ENCODE data around the gene EPHB1.

The EPHB1 gene

DNA sequence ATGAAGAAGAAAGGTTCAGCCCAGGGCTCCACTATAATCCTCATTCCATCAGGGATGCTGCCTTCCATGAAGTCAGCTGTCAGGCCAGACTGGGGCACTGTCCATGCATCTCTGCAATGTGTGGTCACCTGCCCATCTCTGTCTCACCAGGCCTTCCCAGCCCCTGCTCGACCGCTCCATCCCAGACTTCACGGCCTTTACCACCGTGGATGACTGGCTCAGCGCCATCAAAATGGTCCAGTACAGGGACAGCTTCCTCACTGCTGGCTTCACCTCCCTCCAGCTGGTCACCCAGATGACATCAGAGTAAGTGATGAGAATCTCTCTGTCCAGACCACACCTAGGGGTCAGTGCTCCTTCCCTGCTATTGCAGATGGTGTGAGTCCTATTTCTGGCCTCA, 454.1 kb downstream of the EPHB1 start:
- H3K36me3 ChIP-seq (ENCODE audit: control insufficient read depth, insufficient read depth, low read length), result no peaks in the 10 kb centered on the region
- H3K4me3 ChIP-seq (ENCODE audit: low read length), result no peak overlapping the region
- H3K27ac ChIP-seq (ENCODE audit: low read depth, low read length), result no peak overlapping the region
- no peaks in the 10 kb centered on the region for H3K4me1 ChIP-seq (ENCODE audit: control insufficient read depth, insufficient read depth, low read length)
- H3K27me3 ChIP-seq (ENCODE audit: control insufficient read depth, insufficient read depth, low read length), result no peaks in the 10 kb centered on the region
- no peak overlapping the region for H3K9ac ChIP-seq (ENCODE audit: low read length)

GRCh38 chr3:135258916-135259315, 463.9 kb downstream of the EPHB1 start:
- H3K9ac ChIP-seq (ENCODE audit: low read length), result no peak overlapping the region
- H3K4me3 ChIP-seq (ENCODE audit: low read length), result no peak overlapping the region
- no peaks in the 10 kb centered on the region for H3K36me3 ChIP-seq (ENCODE audit: control insufficient read depth, insufficient read depth, low read length)
- no peak overlapping the region for H3K27ac ChIP-seq (ENCODE audit: low read depth, low read length)
- H3K27me3 ChIP-seq (ENCODE audit: control insufficient read depth, insufficient read depth, low read length), result no peaks in the 10 kb centered on the region
- no peaks in the 10 kb centered on the region for H3K4me1 ChIP-seq (ENCODE audit: control insufficient read depth, insufficient read depth, low read length)

- Histone ChIP-seq H3K9ac (ENCODE audit: low read length) (no peak overlapping the region), H3K27me3 (ENCODE audit: control insufficient read depth, insufficient read depth, low read length) (no peaks in the 10 kb centered on the region), H3K27ac (ENCODE audit: low read depth, low read length) (no peak overlapping the region), H3K36me3 (ENCODE audit: control insufficient read depth, insufficient read depth, low read length) (no peaks in the 10 kb centered on the region), H3K4me1 (ENCODE audit: control insufficient read depth, insufficient read depth, low read length) (no peaks in the 10 kb centered on the region), H3K4me3 (ENCODE audit: low read length) (no peak overlapping the region)
Measured at GRCh38 chr3:135260025-135260424, 465.0 kb downstream of the EPHB1 start.

GRCh38 chr3:135261214-135261775, 466.2 kb downstream of the EPHB1 start:
- Histone ChIP-seq H3K9ac (ENCODE audit: low read length) (no peak overlapping the region), H3K27ac (ENCODE audit: low read depth, low read length) (no peak overlapping the region), H3K4me1 (ENCODE audit: control insufficient read depth, insufficient read depth, low read length) (no peaks in the 10 kb centered on the region), H3K36me3 (ENCODE audit: control insufficient read depth, insufficient read depth, low read length) (no peaks in the 10 kb centered on the region), H3K27me3 (ENCODE audit: control insufficient read depth, insufficient read depth, low read length) (no peaks in the 10 kb centered on the region), H3K4me3 (ENCODE audit: low read length) (no peak overlapping the region)

GRCh38 chr3:135261916-135262315, 466.9 kb downstream of the EPHB1 start:
- Histone ChIP-seq H3K4me3 (ENCODE audit: low read length) (no peak overlapping the region), H3K27ac (ENCODE audit: low read depth, low read length) (no peak overlapping the region), H3K27me3 (ENCODE audit: control insufficient read depth, insufficient read depth, low read length) (no peaks in the 10 kb centered on the region), H3K9ac (ENCODE audit: low read length) (no peak overlapping the region), H3K4me1 (ENCODE audit: control insufficient read depth, insufficient read depth, low read length) (no peaks in the 10 kb centered on the region), H3K36me3 (ENCODE audit: control insufficient read depth, insufficient read depth, low read length) (no peaks in the 10 kb centered on the region)

DNA sequence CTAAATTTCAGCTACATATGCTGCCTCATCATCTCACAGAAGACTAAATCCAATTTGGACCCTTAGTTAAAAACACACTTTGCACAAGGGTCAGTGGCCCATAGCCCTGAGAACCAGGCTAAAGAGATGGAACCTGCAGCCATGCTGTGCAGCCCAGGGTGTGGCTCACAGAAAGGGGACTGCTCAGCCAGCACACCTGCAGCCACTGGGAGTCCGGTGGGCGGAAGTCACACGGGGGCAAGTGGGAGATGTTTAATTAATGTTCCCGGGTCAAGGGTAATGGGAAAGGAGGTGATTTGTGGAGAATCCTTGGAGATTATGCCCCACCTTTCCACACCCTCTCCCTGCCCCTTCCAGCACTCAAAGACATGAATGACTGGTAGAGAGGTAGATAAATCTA, 467.4 kb downstream of the EPHB1 start:
- no peak overlapping the region for H3K4me3 ChIP-seq (ENCODE audit: low read length)
- no peak overlapping the region for H3K27ac ChIP-seq (ENCODE audit: low read depth, low read length)
- no peaks in the 10 kb centered on the region for H3K27me3 ChIP-seq (ENCODE audit: control insufficient read depth, insufficient read depth, low read length)
- no peak overlapping the region for H3K9ac ChIP-seq (ENCODE audit: low read length)
- no peaks in the 10 kb centered on the region for H3K4me1 ChIP-seq (ENCODE audit: control insufficient read depth, insufficient read depth, low read length)
- no peaks in the 10 kb centered on the region for H3K36me3 ChIP-seq (ENCODE audit: control insufficient read depth, insufficient read depth, low read length)

- H3K9ac ChIP-seq (ENCODE audit: low read length), result no peak overlapping the region
Measured at GRCh38 chr3:135263331-135263730, 468.3 kb downstream of the EPHB1 start.

GRCh38 chr3:135267487-135267886, 472.4 kb downstream of the EPHB1 start:
- Histone ChIP-seq H3K9ac (ENCODE audit: low read length) (no peak overlapping the region), H3K4me1 (ENCODE audit: control insufficient read depth, insufficient read depth, low read length) (no peaks in the 10 kb centered on the region), H3K27me3 (ENCODE audit: control insufficient read depth, insufficient read depth, low read length) (no peaks in the 10 kb centered on the region), H3K4me3 (ENCODE audit: low read length) (no peak overlapping the region), H3K36me3 (ENCODE audit: control insufficient read depth, insufficient read depth, low read length) (no peaks in the 10 kb centered on the region), H3K27ac (ENCODE audit: low read depth, low read length) (no peak overlapping the region)

More at GRCh38 chr3:135263331-135263730, 468.3 kb downstream of the EPHB1 start:
- Histone ChIP-seq H3K4me1 (ENCODE audit: control insufficient read depth, insufficient read depth, low read length) (no peaks in the 10 kb centered on the region), H3K27ac (ENCODE audit: low read depth, low read length) (no peak overlapping the region), H3K4me3 (ENCODE audit: low read length) (no peak overlapping the region), H3K36me3 (ENCODE audit: control insufficient read depth, insufficient read depth, low read length) (no peaks in the 10 kb centered on the region), H3K27me3 (ENCODE audit: control insufficient read depth, insufficient read depth, low read length) (no peaks in the 10 kb centered on the region)

GRCh38 chr3:135268941-135269532, 474.0 kb downstream of the EPHB1 start:
- no peaks in the 10 kb centered on the region for H3K27me3 ChIP-seq (ENCODE audit: control insufficient read depth, insufficient read depth, low read length)
- H3K4me3 ChIP-seq (ENCODE audit: low read length), result no peak overlapping the region
- H3K4me1 ChIP-seq (ENCODE audit: control insufficient read depth, insufficient read depth, low read length), result no peaks in the 10 kb centered on the region
- H3K36me3 ChIP-seq (ENCODE audit: control insufficient read depth, insufficient read depth, low read length), result no peaks in the 10 kb centered on the region
- H3K9ac ChIP-seq (ENCODE audit: low read length), result no peak overlapping the region
- no peak overlapping the region for H3K27ac ChIP-seq (ENCODE audit: low read depth, low read length)

- Histone ChIP-seq H3K4me1 (ENCODE audit: control insufficient read depth, insufficient read depth, low read length) (no peaks in the 10 kb centered on the region), H3K4me3 (ENCODE audit: low read length) (no peak overlapping the region), H3K9ac (ENCODE audit: low read length) (no peak overlapping the region)
Measured at GRCh38 chr3:135271177-135272025, 476.3 kb downstream of the EPHB1 start.

DNA sequence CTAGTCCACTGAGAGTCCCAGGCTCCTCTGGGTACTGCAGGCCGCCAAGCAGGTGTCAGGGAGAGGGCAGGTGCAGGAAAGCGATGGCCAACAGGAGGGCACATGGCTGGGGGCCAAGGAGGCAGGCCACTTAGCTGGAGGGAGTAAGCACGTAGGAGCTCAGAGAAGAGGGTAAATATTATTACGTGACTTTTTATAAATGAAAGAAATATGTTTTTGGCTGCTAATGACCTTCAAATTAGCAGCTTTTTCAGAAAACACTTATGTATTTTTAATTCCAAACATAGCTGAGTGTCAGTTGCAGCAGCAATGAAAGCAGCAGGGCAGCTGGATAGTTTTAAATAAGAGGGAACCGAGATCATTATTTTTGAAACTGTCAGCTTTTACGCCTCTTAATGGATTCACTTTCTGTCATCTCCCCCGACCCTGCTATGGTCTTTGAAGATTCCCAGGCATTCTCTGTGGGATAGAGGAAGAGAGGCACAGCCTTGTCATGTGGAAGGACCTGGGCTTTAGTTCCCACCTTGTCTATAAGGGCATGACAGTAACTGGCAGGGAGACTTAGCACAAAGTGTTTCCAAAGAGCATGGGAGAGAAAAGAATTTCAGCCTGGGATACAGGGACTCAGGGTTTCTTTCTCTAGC, 477.1 kb downstream of the EPHB1 start:
- no peak overlapping the region for H3K4me3 ChIP-seq (ENCODE audit: low read length)
- no peak overlapping the region for H3K9ac ChIP-seq (ENCODE audit: low read length)
- H3K27ac ChIP-seq (ENCODE audit: low read depth, low read length), result no peak overlapping the region
- no peaks in the 10 kb centered on the region for H3K4me1 ChIP-seq (ENCODE audit: control insufficient read depth, insufficient read depth, low read length)
- H3K27me3 ChIP-seq (ENCODE audit: control insufficient read depth, insufficient read depth, low read length), result no peaks in the 10 kb centered on the region
- no peaks in the 10 kb centered on the region for H3K36me3 ChIP-seq (ENCODE audit: control insufficient read depth, insufficient read depth, low read length)

More at GRCh38 chr3:135271177-135272025, 476.3 kb downstream of the EPHB1 start:
- Histone ChIP-seq H3K27ac (ENCODE audit: low read depth, low read length) (no peak overlapping the region), H3K27me3 (ENCODE audit: control insufficient read depth, insufficient read depth, low read length) (no peaks in the 10 kb centered on the region), H3K36me3 (ENCODE audit: control insufficient read depth, insufficient read depth, low read length) (no peaks in the 10 kb centered on the region)

- H3K4me1 ChIP-seq (ENCODE audit: control insufficient read depth, insufficient read depth, low read length), result no peaks in the 10 kb centered on the region
- no peaks in the 10 kb centered on the region for H3K36me3 ChIP-seq (ENCODE audit: control insufficient read depth, insufficient read depth, low read length)
- H3K27ac ChIP-seq (ENCODE audit: low read depth, low read length), result no peak overlapping the region
- H3K4me3 ChIP-seq (ENCODE audit: low read length), result no peak overlapping the region
- no peaks in the 10 kb centered on the region for H3K27me3 ChIP-seq (ENCODE audit: control insufficient read depth, insufficient read depth, low read length)
- H3K9ac ChIP-seq (ENCODE audit: low read length), result no peak overlapping the region
Measured at GRCh38 chr3:135292162-135292561, 497.1 kb downstream of the EPHB1 start.
